SH-SY5Y (cell line): ENCODE data around the gene RPL4.

ENCODE experiments used
- GATA2 ChIP-seq: IDR thresholded peaks from 2 replicates; pipeline ENCODE4 v1.6.1; 2011; ENCODE audit warnings: mild to moderate bottlenecking, low read depth, low read length
- GATA3 ChIP-seq: IDR thresholded peaks from 2 replicates; pipeline ENCODE4 v1.6.1; 2011; ENCODE audit warnings: low read depth, mild to moderate bottlenecking, low read length, moderate library complexity

- no peak for TF ChIP-seq GATA2
- TF ChIP-seq GATA3, result no peak
Measured at GRCh38 chr15:66481107-66481856, 23.4 kb downstream of the RPL4 start.
